Endothelial cell of hepatic sinusoid (primary cell): ENCODE results near the gene DNHD1.
"Not testable (repeated sequence)": the region's sequence is repeated elsewhere in the genome, so short reads cannot be mapped to it uniquely, and the experiment has no call there.

ENCODE experiments used
- in situ Hi-C: cut with HindIII; loops from 2 replicates; pipeline ENCODE4 v1.10.0; 2017; ENCODE audit warnings: low sequenced_read_pairs

The DNHD1 gene

GRCh38 chr11:6481012-6481923 lies 15.8 kb upstream of the DNHD1 start, which contains the start of the genes ARFIP2 and TIMM10B:
TSS of gene ARFIP2 (minus strand) at chr11:6481331. CDS start at chr11:6480421, 910 bp downstream.
TSS of gene TIMM10B (plus strand) at chr11:6481501. CDS start at chr11:6481517, 16 bp downstream.
- in situ Hi-C loops: loop anchor here (5.0 kb wide), 1 partner anchor 79 kb away; no protein-coding TSS in a partner anchor

- in situ Hi-C loops: loop anchor here (5.0 kb wide), 1 partner anchor 80 kb away; no protein-coding TSS in a partner anchor
Measured at GRCh38 chr11:6481924-6482275, 15.2 kb upstream of the DNHD1 start.

- in situ Hi-C loops: loop anchor here (5.0 kb wide), 1 partner anchor 80 kb away; no protein-coding TSS in a partner anchor
Measured at GRCh38 chr11:6482441-6482840, 14.6 kb upstream of the DNHD1 start.

GRCh38 chr11:6483015-6483414 lies 14.1 kb upstream of the DNHD1 start:
- in situ Hi-C loops: loop anchor here (5.0 kb wide), 1 partner anchor 81 kb away; no protein-coding TSS in a partner anchor

GRCh38 chr11:6485661-6486060 lies 11.4 kb upstream of the DNHD1 start:
- in situ Hi-C loops: no loop called here

- in situ Hi-C loops: no loop called here
Measured at GRCh38 chr11:6486256-6486655, 10.8 kb upstream of the DNHD1 start.

- in situ Hi-C loops: no loop called here
Measured at GRCh38 chr11:6486938-6487337, 10.1 kb upstream of the DNHD1 start.

GRCh38 chr11:6488342-6488741 lies 8.7 kb upstream of the DNHD1 start:
- in situ Hi-C loops: no loop called here

- in situ Hi-C loops: no loop called here
Measured at GRCh38 chr11:6488821-6489220, 8.3 kb upstream of the DNHD1 start.

- in situ Hi-C loops: no loop called here
Measured at GRCh38 chr11:6489306-6489705, 7.8 kb upstream of the DNHD1 start.

GRCh38 chr11:6498121-6498520 lies 1.0 kb downstream of the DNHD1 start:
- in situ Hi-C loops: no loop called here

GRCh38 chr11:6498544-6498943 lies 1.5 kb downstream of the DNHD1 start:
- in situ Hi-C loops: no loop called here

- in situ Hi-C loops: no loop called here
Measured at GRCh38 chr11:6502382-6502781, 5.3 kb downstream of the DNHD1 start.

- in situ Hi-C loops: no loop called here
Measured at GRCh38 chr11:6504166-6504565, 7.1 kb downstream of the DNHD1 start.

- in situ Hi-C loops: no loop called here
Measured at GRCh38 chr11:6505577-6506240, 8.6 kb downstream of the DNHD1 start.

GRCh38 chr11:6516865-6517264 lies 19.8 kb downstream of the DNHD1 start:
- in situ Hi-C loops: no loop called here

- in situ Hi-C loops: no loop called here
Measured at GRCh38 chr11:6520265-6520664, 23.2 kb downstream of the DNHD1 start.

- in situ Hi-C loops: not testable (repeated sequence)
Measured at GRCh38 chr11:6521946-6522345, 24.9 kb downstream of the DNHD1 start.

- in situ Hi-C loops: no loop called here
Measured at GRCh38 chr11:6523253-6523652, 26.2 kb downstream of the DNHD1 start.

- in situ Hi-C loops: no loop called here
Measured at GRCh38 chr11:6526411-6527135, 29.5 kb downstream of the DNHD1 start.

- in situ Hi-C loops: no loop called here
Measured at GRCh38 chr11:6529266-6529665, 32.2 kb downstream of the DNHD1 start.
